Measurements from ENCODE around the gene FYN.

GRCh38 chr6:111765763-111766162 lies 107.5 kb downstream of the FYN start:
- TF ChIP-seq POLR2AphosphoS5 (IDR thresholded peaks at IDR 0.05; ENCODE audit: low read depth, low read length) (no peak), POLR2A (IDR thresholded peaks at IDR 0.05; ENCODE audit: low read depth, low read length) (no peak), TAF1 (IDR thresholded peaks at IDR 0.05; ENCODE audit: low read depth, low read length) (no peak), POU2F2 (IDR thresholded peaks at IDR 0.05; ENCODE audit: low read depth, low read length) (no peak)

Data from GM12891 (cell line).